Astrocyte of the spinal cord (primary cell): ENCODE results near the gene A4GALT.

ENCODE experiments used
- DNase-seq: peaks from one replicate; pipeline ENCODE4 v3.0.0; 2011; ENCODE audit warnings: low read depth, low spot score
- H3K4me3 ChIP-seq: 2 replicates; pipeline ENCODE4 v1.5.1; 2011; ENCODE audit warnings: low read depth, mild to moderate bottlenecking, low read length, moderate library complexity
- in situ Hi-C: cut with HindIII; loops from 2 replicates; pipeline ENCODE4 v1.10.0; 2017; ENCODE audit warnings: low sequenced_read_pairs
- TF ChIP-seq, protein P1 (sequence below): IDR thresholded peaks from 2 replicates; pipeline ENCODE4 v1.5.1; 2012; ENCODE audit warnings: low read depth, mild to moderate bottlenecking, low read length, inconsistent platforms

The A4GALT gene

DNA sequence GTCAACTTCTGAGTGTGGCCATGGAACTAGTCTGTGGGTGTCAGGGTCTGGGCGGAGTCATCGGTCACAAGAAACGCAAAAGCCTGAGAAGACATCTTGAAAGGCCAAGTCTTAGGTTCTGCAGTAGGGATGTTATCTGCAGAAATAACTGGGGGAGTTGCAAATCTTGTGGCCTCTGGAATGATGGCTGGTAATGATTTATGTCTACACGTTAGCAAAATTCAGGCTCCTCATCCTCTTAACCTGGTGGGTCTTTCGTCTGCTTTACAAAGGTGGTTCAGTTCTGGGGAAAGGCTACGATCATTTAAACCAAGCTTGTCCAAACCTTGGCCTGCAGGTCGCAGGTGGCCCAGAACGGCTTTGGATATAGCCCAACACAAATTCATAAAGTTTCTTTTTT, 64.1 kb downstream of the A4GALT start:
- TF ChIP-seq, protein P1, sequence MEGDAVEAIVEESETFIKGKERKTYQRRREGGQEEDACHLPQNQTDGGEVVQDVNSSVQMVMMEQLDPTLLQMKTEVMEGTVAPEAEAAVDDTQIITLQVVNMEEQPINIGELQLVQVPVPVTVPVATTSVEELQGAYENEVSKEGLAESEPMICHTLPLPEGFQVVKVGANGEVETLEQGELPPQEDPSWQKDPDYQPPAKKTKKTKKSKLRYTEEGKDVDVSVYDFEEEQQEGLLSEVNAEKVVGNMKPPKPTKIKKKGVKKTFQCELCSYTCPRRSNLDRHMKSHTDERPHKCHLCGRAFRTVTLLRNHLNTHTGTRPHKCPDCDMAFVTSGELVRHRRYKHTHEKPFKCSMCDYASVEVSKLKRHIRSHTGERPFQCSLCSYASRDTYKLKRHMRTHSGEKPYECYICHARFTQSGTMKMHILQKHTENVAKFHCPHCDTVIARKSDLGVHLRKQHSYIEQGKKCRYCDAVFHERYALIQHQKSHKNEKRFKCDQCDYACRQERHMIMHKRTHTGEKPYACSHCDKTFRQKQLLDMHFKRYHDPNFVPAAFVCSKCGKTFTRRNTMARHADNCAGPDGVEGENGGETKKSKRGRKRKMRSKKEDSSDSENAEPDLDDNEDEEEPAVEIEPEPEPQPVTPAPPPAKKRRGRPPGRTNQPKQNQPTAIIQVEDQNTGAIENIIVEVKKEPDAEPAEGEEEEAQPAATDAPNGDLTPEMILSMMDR = no peak
- in situ Hi-C loops = no loop called here

GRCh38 chr22:42655693-42656092, 65.0 kb downstream of the A4GALT start:
- in situ Hi-C loops = no loop called here
- DNase-seq = no peak
- no peak overlapping the region for H3K4me3 ChIP-seq
- TF ChIP-seq, protein P1 = no peak

More for the DNA sequence above, 64.1 kb downstream of the A4GALT start:
- no peak overlapping the region for H3K4me3 ChIP-seq
- DNase-seq = no peak

DNA sequence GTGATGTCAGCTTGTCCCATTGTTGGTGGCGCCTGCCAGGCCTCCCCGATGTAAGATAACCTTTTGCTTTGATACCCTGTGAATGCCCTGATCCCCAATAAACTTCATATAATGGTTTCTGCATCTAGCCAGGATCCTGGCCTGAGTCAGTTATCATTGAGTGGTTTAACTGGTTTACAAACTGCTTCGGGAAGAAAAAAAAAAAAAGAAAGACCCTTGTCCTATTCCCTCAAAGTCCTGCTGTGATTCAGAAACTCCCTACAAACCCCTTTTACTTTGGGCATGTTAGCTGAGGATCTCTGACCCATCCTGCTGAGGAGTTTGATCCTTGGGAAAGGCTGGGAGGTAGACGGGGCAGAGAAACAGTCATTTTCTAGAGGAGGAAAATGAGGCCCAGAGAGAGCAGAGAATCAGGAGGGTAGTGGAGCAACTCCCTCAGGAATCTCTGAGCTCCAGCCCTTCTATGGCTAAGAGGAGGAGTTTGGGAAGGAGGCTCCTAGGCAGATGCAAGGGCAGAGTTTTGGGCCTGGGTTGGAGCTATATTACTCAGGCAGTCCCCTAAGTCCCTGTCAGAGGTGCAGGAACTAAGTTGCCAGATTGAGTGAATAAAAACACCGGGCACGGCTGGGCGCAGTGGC, 66.1 kb downstream of the A4GALT start:
- no peak for DNase-seq
- in situ Hi-C loops = no loop called here
- no peak overlapping the region for H3K4me3 ChIP-seq
- TF ChIP-seq, protein P1 = no peak

- in situ Hi-C loops = no loop called here
- no peak overlapping the region for H3K4me3 ChIP-seq
- DNase-seq = no peak
- TF ChIP-seq, protein P1 = no peak
Measured at GRCh38 chr22:42653999-42654398, 66.7 kb downstream of the A4GALT start.

GRCh38 chr22:42651134-42651533, 69.5 kb downstream of the A4GALT start:
- in situ Hi-C loops = no loop called here
- TF ChIP-seq, protein P1 = no peak
- DNase-seq = peak; percentile 18
- H3K4me3 ChIP-seq = no peak overlapping the region

DNA sequence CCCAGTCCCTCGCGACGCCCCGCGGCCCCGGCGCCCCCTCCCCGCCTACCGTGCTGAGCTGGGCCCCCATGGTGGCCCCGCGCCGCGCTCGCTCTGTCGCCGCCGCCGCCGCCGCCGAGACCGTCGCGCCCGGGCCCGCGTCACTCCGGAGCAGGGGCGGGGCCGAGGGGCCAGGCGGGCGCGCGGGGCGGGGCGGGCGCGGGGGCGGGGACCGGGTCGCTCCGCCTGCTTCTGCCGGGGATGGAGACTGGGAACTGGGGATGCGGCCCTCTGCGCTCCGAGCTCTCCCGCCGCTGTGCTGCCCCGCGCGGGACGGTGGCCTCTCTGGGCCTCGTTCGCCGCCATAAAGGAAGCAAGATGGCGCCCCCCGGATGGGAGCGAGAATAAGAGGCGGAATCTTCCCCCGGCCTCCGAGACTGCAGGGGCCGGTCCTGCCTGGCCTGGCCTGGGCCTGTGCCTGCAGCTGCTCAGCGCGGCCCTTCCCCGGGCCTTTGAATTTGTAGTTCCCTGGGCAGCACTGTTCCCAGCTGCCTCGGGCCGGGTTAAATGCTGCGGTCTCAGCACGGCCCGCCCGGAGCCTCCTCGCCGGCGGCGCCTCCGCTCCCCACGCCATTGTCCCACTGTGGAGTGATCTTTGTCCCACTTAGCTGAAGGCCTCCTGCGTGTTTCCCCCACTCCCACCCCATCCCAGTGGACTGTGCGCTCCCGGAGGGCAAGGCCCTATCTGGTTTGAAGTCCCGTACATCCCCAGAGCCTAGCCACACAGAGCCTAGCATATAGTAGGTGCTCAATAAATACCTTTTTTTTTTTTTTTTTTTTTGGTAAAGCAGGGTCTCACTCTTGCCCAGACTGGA, 71.2 kb downstream of the A4GALT start, which contains the start of gene CYB5R3:
CYB5R3 (minus strand) TSS at position 147 of the 854 bp plus-strand sequence; CDS start at position 70, 77 bp downstream.
- peak within 1 kb of the TSS; percentile 76 for H3K4me3 ChIP-seq
- peak; percentile 86 for DNase-seq
- in situ Hi-C loops = no loop called here
- TF ChIP-seq, protein P1 = no peak
